Spinal cord (tissue), 10 donors: Measurements from ENCODE around the gene TPR. TPM values are rescaled to one million over a fixed set of nuclear protein-coding genes. Genes with fewer than 3 reads are reported as not detected.

Experiments used
- DNase-seq, 6 donors: peaks; one replicate each; pipeline versions ENCODE4 v3.0.0 to v3.0.0-alpha.2; 2013 to 2015; ENCODE audit warnings: low spot score in 6 of 6, low read depth in 4 of 6
- H3K27ac ChIP-seq: one replicate; pipeline ENCODE4 v1.5.1; 2013; ENCODE audit warnings: low read depth, low read length, control low read depth
- H3K27me3 ChIP-seq: one replicate; pipeline ENCODE4 v1.6.1; 2013; ENCODE audit warnings: low read length; ENCODE audit not compliant: control insufficient read depth, insufficient read depth
- H3K36me3 ChIP-seq: one replicate; pipeline ENCODE4 v1.6.1; 2013; ENCODE audit warnings: low read length; ENCODE audit not compliant: control insufficient read depth, insufficient read depth
- H3K4me1 ChIP-seq: one replicate; pipeline ENCODE4 v1.6.1; 2013; ENCODE audit warnings: low read length; ENCODE audit not compliant: control insufficient read depth, insufficient read depth
- H3K4me3 ChIP-seq: one replicate; pipeline ENCODE4 v1.5.1; 2013; ENCODE audit warnings: low read depth, low read length, control low read depth
- H3K9me3 ChIP-seq: one replicate; pipeline ENCODE4 v1.6.1; 2013; ENCODE audit warnings: low read length; ENCODE audit not compliant: control insufficient read depth, insufficient read depth
- WGBS: methylation state at CpG from one replicate; pipeline ENCODE4 v1.1.5; 2013; ENCODE audit warnings: missing lambda C conversion rate; ENCODE audit not compliant: insufficient coverage; 5-methylcytosine and 5-hydroxymethylcytosine counted together
- polyA plus RNA-seq, 2 donors: library from polyadenylated mRNA; unstranded; fragments of 120-200 nt; gene quantifications; one replicate each; pipeline ENCODE4 v1.2.1, GENCODE V29; 2013; ENCODE audit not compliant: insufficient read length in 2 of 2
- total RNA-seq, 2 donors: library from RNA; depleted of rRNA in 1 of 2; stranded (reverse); fragments of 120-200 nt in 1 of 2; fragments of >200 nt in 1 of 2; gene quantifications; one replicate each; pipeline versions ENCODE4 v1.2.3 to v1.2.4, GENCODE V29; 2013 to 2014
- donor health status: healthy.

TPR gene
- total and polyA plus RNA-seq, 4 donors, result 65.3 to 120 (median 81.4) TPM

DNA sequence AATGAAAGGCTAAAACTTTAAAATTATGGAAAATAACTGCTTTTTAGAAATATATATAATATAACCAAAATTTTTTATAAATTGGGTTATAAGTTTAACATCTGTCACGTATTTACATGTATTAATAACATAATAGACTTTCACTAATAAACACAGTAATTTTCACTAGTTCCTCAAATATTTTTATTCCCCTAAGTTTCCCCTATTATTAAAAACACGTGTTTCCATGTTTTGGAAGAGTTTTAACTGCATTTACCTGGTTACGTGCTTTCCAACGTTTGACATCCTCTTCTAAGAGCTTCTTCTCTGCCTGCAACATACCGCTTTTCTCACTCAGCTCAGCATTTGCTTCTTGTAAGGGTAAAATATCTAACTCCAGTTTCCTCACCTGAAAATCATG is 34.3 kb downstream of the TPR start:
- Histone ChIP-seq H3K4me1 (no peaks in the 10 kb centered on the region), H3K4me3 (no peak overlapping the region), H3K27me3 (no peaks in the 10 kb centered on the region), H3K9me3 (no peaks in the 10 kb centered on the region), H3K36me3 (peaks cover 21% of the 10 kb centered on the region), H3K27ac (no peak overlapping the region)
- no peak for DNase-seq
- 92% methylated on average over 2 of the region's 5 CpGs for whole genome bisulfite sequencing

DNA sequence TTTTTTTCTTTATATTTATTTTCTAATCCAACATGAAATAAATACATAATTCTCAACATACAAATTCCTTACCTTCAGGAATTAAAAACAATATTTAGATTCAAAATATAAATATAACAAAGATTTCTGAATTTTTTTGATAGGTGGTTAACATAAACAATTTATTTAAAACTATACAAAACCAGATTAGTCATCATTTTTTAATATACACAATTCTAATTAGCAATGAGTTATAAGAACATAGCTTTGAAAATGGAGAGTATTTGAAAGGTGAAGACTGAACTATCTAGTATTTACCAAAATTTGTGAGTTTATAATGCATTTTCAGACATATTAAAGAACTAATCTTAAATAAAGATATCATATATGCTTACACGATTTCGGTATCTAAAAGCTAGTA is 37.5 kb downstream of the TPR start:
- Histone ChIP-seq H3K9me3 (no peaks in the 10 kb centered on the region), H3K27ac (no peak overlapping the region), H3K4me1 (no peaks in the 10 kb centered on the region), H3K27me3 (no peaks in the 10 kb centered on the region), H3K4me3 (no peak overlapping the region), H3K36me3 (peaks cover 27% of the 10 kb centered on the region)
- WGBS, result no CpG with 5 or more reads among the region's 2 CpGs
- no peak for DNase-seq

DNA sequence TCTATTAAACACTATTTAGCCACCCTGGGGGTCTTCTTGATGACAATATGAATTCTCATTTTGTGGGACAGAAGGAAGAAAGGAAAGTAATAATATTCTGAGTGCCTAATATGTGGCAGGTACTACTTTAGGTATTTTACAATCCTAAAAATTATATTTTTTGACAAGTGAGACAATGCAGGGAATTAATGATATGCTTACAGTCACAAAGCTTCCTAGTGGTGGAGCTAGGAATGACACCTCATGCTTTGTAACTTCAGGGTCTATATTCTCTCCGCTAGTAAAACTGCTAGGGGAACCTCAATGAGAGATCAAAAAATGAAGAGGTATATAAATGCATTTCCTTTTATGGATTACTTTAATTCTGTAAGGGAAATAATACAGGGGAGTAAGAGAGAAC is 44.3 kb downstream of the TPR start:
- Histone ChIP-seq H3K4me3 (no peak overlapping the region), H3K36me3 (peaks cover 21% of the 10 kb centered on the region), H3K4me1 (no peaks in the 10 kb centered on the region), H3K9me3 (no peaks in the 10 kb centered on the region), H3K27ac (no peak overlapping the region), H3K27me3 (no peaks in the 10 kb centered on the region)
- no CpG with 5 or more reads among the region's 1 CpG for WGBS
- no peak for DNase-seq

DNA sequence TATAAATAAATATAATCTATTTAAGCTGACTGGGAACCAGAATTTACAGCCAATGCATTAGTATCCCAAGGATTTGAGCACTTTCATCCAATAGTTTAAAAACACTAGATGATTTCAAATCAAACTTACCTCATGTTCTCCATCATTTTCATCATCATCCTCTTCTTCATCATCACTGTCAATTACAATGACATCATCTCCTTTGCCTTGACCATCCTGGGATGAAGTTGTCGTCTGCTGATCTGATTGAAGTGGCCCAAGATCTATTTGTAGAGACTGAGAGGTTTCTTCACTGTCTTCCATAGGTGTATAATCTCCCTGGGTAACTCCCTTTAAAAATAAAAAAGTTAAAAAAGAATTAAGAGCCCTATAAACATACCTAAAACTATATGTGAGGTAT is 47.7 kb downstream of the TPR start:
- H3K36me3 ChIP-seq, result peaks cover 20% of the 10 kb centered on the region
- no CpG with 5 or more reads among the region's 1 CpG for WGBS

DNA sequence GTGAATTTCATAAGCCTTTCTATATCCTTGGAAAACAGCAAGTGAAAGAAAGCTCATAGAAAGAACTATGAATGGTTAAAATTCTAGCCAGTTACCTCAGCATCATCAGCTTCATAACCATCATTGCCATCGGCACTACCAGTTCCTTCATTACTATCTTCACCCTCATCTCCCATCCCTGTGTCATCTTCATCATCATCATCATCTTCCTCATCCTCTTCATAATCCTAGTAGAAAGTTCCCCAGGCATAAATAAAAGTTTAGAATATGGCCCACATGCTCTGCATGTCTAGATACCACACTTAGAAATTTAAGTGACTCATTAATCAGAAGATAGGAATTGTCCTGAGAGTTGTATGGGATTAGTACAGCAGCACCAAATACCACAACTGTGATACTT is 49.0 kb downstream of the TPR start:
- Histone ChIP-seq H3K27me3 (no peaks in the 10 kb centered on the region), H3K4me1 (no peaks in the 10 kb centered on the region), H3K9me3 (no peaks in the 10 kb centered on the region), H3K27ac (no peak overlapping the region), H3K4me3 (no peak overlapping the region), H3K36me3 (peaks cover 21% of the 10 kb centered on the region)
- WGBS, result 86% methylated on average over 1 of the region's 1 CpG
- DNase-seq, result no peak

More for the DNA sequence above, 47.7 kb downstream of the TPR start:
- no peak overlapping the region for H3K4me3 ChIP-seq
- peak in 1 of 6 donors; percentile 1 for DNase-seq
- H3K27me3 ChIP-seq, result no peaks in the 10 kb centered on the region
- no peaks in the 10 kb centered on the region for H3K4me1 ChIP-seq
- H3K9me3 ChIP-seq, result no peaks in the 10 kb centered on the region
- no peak overlapping the region for H3K27ac ChIP-seq

DNA sequence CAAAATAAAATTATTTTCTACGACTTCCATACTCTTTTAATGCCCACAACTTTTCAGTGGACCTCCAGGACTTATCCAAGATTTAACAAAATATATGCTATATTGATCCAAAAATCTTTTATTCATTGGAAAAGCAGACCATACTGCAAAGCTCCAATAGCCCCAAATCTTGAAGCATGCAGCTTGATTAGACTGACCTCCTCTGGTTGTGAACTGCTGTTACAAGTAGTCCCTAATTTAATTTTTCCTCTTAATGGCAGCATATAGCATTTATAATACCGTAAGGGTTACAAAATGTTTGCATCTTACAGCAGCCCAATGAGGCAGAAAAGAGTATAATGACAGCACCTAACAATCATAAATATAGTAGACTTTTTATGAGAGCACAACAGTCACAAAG is 49.8 kb downstream of the TPR start:
- H3K27me3 ChIP-seq, result no peaks in the 10 kb centered on the region
- WGBS, result 100% methylated on average over 1 of the region's 2 CpGs
- no peaks in the 10 kb centered on the region for H3K4me1 ChIP-seq
- peak in 1 of 6 donors; percentile 17 for DNase-seq
- no peak overlapping the region for H3K27ac ChIP-seq
- H3K36me3 ChIP-seq, result peaks cover 20% of the 10 kb centered on the region
- H3K9me3 ChIP-seq, result no peaks in the 10 kb centered on the region
- H3K4me3 ChIP-seq, result no peak overlapping the region

DNA sequence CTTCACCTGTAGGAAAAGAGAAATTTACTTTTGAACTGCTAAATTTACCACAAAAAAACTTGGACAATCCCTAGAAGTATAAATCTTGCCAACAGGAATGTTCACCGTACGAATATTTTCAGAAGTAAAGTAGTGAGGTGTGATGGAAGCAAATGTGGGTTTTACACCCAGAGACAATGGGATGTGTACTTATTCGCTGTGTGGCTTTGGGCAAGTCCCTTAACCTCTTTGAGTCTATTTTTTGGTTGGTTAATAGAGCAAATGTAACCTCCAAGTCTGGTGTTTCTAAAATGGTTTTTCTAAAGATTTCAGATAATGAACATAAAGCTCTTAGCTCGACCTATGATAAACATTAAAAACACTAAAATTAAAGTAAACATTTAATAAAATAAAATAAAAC is 51.2 kb downstream of the TPR start:
- Histone ChIP-seq H3K27ac (no peak overlapping the region), H3K4me1 (no peaks in the 10 kb centered on the region), H3K4me3 (no peak overlapping the region), H3K36me3 (peaks cover 20% of the 10 kb centered on the region), H3K27me3 (no peaks in the 10 kb centered on the region), H3K9me3 (no peaks in the 10 kb centered on the region)
- DNase-seq, result no peak
- WGBS, result 95% methylated on average over 3 of the region's 4 CpGs

DNA sequence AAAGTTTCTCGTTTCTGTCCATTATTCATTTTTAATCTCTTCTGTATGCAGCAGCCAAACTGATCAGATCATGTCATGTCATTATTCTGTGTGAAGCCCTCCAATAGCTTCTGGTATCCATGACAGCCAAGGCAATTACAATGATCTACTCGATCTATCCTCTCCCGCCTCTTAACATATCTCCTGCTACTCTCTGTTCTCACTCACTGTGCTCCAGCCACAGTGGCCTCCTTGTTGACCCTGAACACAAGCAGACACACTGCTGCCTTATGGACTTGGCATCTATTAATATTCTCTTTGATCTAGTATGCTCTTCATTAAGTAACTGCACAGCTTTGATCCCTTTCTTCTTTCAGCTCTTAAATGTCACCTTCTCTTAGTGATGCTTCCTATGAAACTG is 59.5 kb downstream of the TPR start:
- Histone ChIP-seq H3K4me3 (no peak overlapping the region), H3K36me3 (peaks cover 8% of the 10 kb centered on the region), H3K27ac (no peak overlapping the region), H3K4me1 (no peaks in the 10 kb centered on the region), H3K9me3 (no peaks in the 10 kb centered on the region), H3K27me3 (no peaks in the 10 kb centered on the region)
- WGBS, result 85% methylated on average over 3 of the region's 3 CpGs
- peak in 1 of 6 donors; percentile 3 for DNase-seq

DNA sequence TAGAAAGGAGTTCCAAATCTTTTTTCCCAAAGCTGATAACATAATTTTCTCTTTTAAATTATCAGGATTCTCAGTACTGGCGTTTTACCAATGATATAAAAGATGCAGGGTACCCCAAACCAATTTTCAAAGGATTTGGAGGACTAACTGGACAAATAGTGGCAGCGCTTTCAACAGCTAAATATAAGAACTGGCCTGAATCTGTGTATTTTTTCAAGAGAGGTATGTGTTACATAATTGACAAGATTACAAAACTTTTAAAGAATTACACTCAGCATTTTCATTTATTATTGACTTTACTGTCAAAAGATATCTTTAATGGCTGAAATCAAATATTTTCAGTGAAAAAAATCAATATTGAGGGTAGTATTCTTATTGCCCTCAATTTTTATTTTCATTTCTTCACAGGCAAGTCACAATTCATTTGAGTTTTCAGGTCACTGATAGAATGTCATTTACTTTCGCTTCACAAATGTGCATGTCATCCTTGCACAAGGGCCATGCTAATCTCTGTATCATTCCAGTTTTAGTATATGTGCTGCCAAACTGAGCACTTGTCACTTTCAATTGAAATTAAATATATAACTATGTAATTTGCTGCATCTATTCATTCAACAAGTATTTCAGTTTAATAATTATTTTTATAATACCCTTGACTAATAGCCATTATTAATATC is 63.5 kb downstream of the TPR start:
- no peaks in the 10 kb centered on the region for H3K4me1 ChIP-seq
- DNase-seq, result no peak
- H3K27me3 ChIP-seq, result no peaks in the 10 kb centered on the region
- no peaks in the 10 kb centered on the region for H3K9me3 ChIP-seq
- H3K27ac ChIP-seq, result no peak overlapping the region
- 100% methylated on average over 1 of the region's 3 CpGs for WGBS
- no peak overlapping the region for H3K4me3 ChIP-seq
- peaks cover 3% of the 10 kb centered on the region for H3K36me3 ChIP-seq

DNA sequence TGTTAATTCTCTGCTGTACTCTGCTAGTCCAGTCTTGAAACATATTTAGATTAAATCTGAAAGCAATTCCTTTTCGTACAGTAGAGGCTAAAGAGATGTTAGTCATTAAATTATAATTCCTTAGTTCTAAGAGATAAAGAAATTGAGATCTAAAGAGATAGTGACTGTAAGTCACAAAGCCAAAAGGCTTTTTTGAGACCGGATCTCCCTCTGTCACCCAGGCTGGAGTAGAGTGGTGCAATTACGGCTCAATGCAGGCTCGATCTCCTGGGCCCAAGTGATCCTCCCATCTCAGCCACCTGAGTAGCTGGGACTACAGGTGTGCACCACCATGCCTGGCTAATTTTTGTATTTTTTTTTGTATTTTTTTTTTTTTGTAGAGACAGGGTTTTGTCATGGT is 64.7 kb downstream of the TPR start:
- Histone ChIP-seq H3K4me1 (no peaks in the 10 kb centered on the region), H3K4me3 (no peak overlapping the region), H3K9me3 (no peaks in the 10 kb centered on the region), H3K27me3 (no peaks in the 10 kb centered on the region), H3K27ac (no peak overlapping the region), H3K36me3 (peaks cover 3% of the 10 kb centered on the region)
- 100% methylated on average over 1 of the region's 4 CpGs for WGBS
- no peak for DNase-seq
